ENCODE measurements around the gene OR4D11. TPM values are rescaled to one million over a fixed set of nuclear protein-coding genes. Genes with fewer than 3 reads are reported as not detected.

OR4D11 gene
- total RNA-seq, 3 donors from 2014 or later, result not detected

DNA sequence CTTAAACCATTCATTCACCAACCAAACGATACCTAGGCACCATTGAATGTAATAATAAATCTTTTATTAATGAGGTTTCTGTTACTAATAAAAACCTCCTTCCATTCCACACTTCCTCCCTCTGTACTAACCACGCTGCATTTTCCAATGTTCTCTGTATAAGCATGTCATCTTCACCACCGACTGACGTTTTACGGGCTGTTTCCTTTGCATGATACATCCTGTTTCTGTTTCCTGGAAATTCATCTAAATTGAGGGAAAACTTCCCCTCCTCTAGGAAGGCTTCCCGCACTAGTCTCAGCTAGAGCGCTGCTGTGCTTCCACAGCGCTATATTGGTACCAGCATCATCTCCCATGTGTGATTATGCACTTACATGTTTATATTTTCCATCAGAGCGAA lies 28.2 kb upstream of the OR4D11 start:
- intact Hi-C loops (cut with DNase I; ENCODE audit: low total_unique reads), result no loop called here
- no peak for TF ChIP-seq POLR2A (IDR thresholded peaks at IDR 0.05)
- no peak for TF ChIP-seq POLR2AphosphoS5 (IDR thresholded peaks at IDR 0.05)
- TF ChIP-seq, protein P1, sequence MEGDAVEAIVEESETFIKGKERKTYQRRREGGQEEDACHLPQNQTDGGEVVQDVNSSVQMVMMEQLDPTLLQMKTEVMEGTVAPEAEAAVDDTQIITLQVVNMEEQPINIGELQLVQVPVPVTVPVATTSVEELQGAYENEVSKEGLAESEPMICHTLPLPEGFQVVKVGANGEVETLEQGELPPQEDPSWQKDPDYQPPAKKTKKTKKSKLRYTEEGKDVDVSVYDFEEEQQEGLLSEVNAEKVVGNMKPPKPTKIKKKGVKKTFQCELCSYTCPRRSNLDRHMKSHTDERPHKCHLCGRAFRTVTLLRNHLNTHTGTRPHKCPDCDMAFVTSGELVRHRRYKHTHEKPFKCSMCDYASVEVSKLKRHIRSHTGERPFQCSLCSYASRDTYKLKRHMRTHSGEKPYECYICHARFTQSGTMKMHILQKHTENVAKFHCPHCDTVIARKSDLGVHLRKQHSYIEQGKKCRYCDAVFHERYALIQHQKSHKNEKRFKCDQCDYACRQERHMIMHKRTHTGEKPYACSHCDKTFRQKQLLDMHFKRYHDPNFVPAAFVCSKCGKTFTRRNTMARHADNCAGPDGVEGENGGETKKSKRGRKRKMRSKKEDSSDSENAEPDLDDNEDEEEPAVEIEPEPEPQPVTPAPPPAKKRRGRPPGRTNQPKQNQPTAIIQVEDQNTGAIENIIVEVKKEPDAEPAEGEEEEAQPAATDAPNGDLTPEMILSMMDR (IDR thresholded peaks at IDR 0.05), result no peak
- Histone ChIP-seq H3K36me3 (no peaks in the 10 kb centered on the region), H3K27ac (peak overlapping the region in 1 of 2 donors; percentile 9), H3K27me3 (no peaks in the 10 kb centered on the region), H3K4me1 (no peaks in the 10 kb centered on the region), H3K9me3 (no peaks in the 10 kb centered on the region), H3K4me3 (no peak overlapping the region)
- DNase-seq (ENCODE audit: low spot score in 2 of 2), result no peak

DNA sequence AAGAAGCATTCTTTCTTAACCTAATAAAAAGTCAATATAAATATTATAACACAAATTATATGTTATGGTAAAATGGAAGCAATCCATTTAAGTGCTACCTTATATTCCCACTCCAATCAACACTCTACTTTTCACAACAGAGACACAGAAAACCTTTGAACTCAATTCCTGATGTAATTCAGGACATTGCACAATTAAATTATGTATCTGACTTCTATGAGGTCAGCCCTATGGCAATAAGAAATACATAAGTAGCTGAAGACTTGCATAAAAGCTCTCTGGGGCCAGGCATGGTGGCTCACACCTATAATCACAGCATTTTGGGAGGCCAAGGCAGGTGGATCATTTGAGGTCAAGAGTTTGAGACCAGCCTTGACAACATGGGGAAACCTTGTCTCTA lies 23.5 kb upstream of the OR4D11 start:
- no peaks in the 10 kb centered on the region for H3K4me1 ChIP-seq
- H3K27me3 ChIP-seq, result no peaks in the 10 kb centered on the region
- no peak for DNase-seq (ENCODE audit: low spot score in 2 of 2)
- TF ChIP-seq POLR2A (IDR thresholded peaks at IDR 0.05) (no peak), POLR2AphosphoS5 (IDR thresholded peaks at IDR 0.05) (no peak)
- TF ChIP-seq, protein P1 (IDR thresholded peaks at IDR 0.05), result no peak
- intact Hi-C loops (cut with DNase I; ENCODE audit: low total_unique reads), result no loop called here
- H3K27ac ChIP-seq, result no peak overlapping the region
- H3K4me3 ChIP-seq, result no peak overlapping the region
- no peaks in the 10 kb centered on the region for H3K9me3 ChIP-seq
- H3K36me3 ChIP-seq, result no peaks in the 10 kb centered on the region

GRCh38 chr11:59480359-59480758 lies 23.0 kb upstream of the OR4D11 start:
- Histone ChIP-seq H3K27me3 (no peaks in the 10 kb centered on the region), H3K4me1 (no peaks in the 10 kb centered on the region), H3K9me3 (no peaks in the 10 kb centered on the region), H3K36me3 (no peaks in the 10 kb centered on the region), H3K27ac (no peak overlapping the region), H3K4me3 (no peak overlapping the region)
- no peak for DNase-seq (ENCODE audit: low spot score in 2 of 2)
- TF ChIP-seq, protein P1 (IDR thresholded peaks at IDR 0.05), result no peak
- TF ChIP-seq POLR2A (IDR thresholded peaks at IDR 0.05) (no peak), POLR2AphosphoS5 (IDR thresholded peaks at IDR 0.05) (no peak)
- intact Hi-C loops (cut with DNase I; ENCODE audit: low total_unique reads), result no loop called here

DNA sequence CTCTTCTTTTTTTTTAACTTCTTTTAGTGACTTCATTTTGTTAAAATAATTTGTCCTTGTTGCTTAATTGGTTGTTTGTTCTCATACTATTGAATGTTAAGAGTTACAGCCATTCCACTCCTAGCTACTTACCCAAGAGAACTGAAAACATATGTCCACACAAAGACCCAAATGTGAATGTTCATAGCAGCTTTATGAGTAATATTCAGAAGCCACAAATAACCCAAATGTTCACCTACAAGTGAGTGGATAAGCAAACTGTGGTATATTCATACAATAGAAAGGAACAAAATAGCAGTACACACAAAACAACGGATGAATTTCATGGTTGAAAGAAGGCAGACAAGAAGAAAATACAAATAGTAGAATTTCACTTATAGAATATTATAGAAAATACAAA lies 1.4 kb upstream of the OR4D11 start:
- DNase-seq (ENCODE audit: low spot score in 2 of 2), result no peak
- TF ChIP-seq POLR2AphosphoS5 (IDR thresholded peaks at IDR 0.05), result no peak
- TF ChIP-seq, protein P1 (IDR thresholded peaks at IDR 0.05), result no peak
- no peak for TF ChIP-seq POLR2A (IDR thresholded peaks at IDR 0.05)
- no peak overlapping the region for H3K27ac ChIP-seq
- H3K27me3 ChIP-seq, result no peaks in the 10 kb centered on the region
- H3K36me3 ChIP-seq, result no peaks in the 10 kb centered on the region
- H3K4me3 ChIP-seq, result no peak overlapping the region
- no peaks in the 10 kb centered on the region for H3K9me3 ChIP-seq
- H3K4me1 ChIP-seq, result no peaks in the 10 kb centered on the region
- intact Hi-C loops (cut with DNase I; ENCODE audit: low total_unique reads), result no loop called here

DNA sequence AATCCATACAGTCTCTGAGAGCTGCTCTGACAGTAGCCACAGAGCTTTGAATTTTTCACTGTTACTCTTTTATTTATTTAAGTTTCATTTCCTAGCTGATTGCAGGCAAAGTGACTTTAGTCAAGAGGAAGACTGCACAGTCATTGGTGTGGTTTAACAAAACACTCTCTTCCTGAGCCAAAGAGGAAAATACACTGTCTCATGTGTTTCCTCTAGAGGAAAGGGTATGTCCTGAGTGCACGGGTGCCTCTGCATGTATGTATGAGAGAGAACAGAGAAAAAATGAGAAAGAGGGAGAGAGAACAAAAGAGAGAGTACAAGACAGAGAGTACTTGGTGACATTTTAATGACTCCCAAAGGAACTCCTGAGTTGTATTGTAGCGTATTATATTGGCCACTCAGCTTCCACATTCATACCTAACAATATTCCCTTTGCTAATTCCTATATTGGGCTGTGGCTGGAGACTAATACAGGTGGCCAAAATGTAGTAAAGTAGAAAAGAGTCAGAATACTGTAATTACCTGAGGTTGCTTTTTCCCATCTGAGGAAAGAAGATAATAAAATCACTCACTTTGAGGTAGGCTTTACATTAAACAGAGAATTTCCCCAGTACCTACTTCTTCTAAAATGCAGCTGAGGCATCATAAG lies 7.7 kb downstream of the OR4D11 start, which contains the start of gene OR4D9:
Gene OR4D9, plus strand, starts transcription at position 599 of the 649 bp plus-strand sequence. CDS start 3,374 bp downstream, outside the sequence.
- intact Hi-C loops (cut with DNase I; ENCODE audit: low total_unique reads), result no loop called here
- H3K27me3 ChIP-seq, result no peaks in the 10 kb centered on the region
- TF ChIP-seq POLR2AphosphoS5 (IDR thresholded peaks at IDR 0.05), result no peak
- no peak for TF ChIP-seq POLR2A (IDR thresholded peaks at IDR 0.05)
- TF ChIP-seq, protein P1 (IDR thresholded peaks at IDR 0.05), result no peak
- H3K4me1 ChIP-seq, result no peaks in the 10 kb centered on the region
- H3K36me3 ChIP-seq, result no peaks in the 10 kb centered on the region
- no peaks in the 10 kb centered on the region for H3K9me3 ChIP-seq
- DNase-seq (ENCODE audit: low spot score in 2 of 2), result no peak
- H3K27ac ChIP-seq, result peak within 1 kb of the TSS in 1 of 2 donors; percentile 2
- no peak within 1 kb of the TSS for H3K4me3 ChIP-seq

Data from breast epithelium (tissue), 4 donors.